ENCODE measurements around the gene TCF4.

GRCh38 chr18:55432307-55433040 lies 155.5 kb downstream of the TCF4 start:
- no peak for TF ChIP-seq CTCF (IDR thresholded peaks at IDR 0.05)
- TF ChIP-seq POLR2A (IDR thresholded peaks at IDR 0.05), result no peak
